Activated T-helper 1 cell treated with anti-CD3 and anti-CD28 coated beads, Interleukin-2, amount 50 U/mL, for 16 hours (primary cell): Measurements from ENCODE around the gene HDAC7.
"Not testable (repeated sequence)": the region's sequence is repeated elsewhere in the genome, so short reads cannot be mapped to it uniquely, and the experiment has no call there.

Experiments used
- DNase-seq, 2 donors: peaks; one replicate each; pipeline ENCODE4 v3.0.0-alpha.2; 2020; ENCODE audit warnings: low read depth in 1 of 2, low spot score in 1 of 2

The HDAC7 gene

GRCh38 chr12:47815447-47815846 is 4.3 kb downstream of the HDAC7 start:
- not testable (repeated sequence) for DNase-seq

DNA sequence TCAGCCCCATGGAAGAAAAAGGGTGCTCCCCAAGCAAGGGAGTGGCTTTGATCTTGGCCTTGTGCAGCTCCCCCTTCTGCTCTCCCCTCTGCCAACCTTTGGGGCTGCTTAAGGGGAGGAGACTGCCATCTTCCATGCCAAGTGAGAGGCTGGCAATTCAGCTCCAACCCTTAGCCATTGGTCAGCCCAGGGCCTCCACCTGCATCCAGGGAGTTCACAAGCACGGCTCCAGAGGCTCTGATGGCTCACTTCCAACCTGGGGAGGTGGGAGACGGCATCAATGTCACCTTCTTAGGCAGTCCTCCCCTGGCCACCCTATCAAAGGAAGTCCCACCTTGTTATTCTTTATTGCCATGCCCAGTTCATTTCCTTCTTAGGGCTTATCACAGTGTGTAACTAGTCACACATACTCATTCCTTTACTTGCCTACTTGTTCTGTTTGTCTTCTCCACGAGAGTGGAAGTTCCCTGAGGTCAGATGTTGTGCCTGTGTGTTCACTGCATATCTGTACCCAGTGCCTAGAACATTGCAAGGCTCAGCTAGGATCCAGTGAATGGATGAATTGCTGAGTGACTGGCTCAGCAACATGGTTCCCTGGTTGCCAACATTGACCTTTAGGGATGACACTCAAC is 5.0 kb downstream of the HDAC7 start:
- no peak for DNase-seq

GRCh38 chr12:47813511-47814196 is 6.0 kb downstream of the HDAC7 start:
- DNase-seq = no peak

DNA sequence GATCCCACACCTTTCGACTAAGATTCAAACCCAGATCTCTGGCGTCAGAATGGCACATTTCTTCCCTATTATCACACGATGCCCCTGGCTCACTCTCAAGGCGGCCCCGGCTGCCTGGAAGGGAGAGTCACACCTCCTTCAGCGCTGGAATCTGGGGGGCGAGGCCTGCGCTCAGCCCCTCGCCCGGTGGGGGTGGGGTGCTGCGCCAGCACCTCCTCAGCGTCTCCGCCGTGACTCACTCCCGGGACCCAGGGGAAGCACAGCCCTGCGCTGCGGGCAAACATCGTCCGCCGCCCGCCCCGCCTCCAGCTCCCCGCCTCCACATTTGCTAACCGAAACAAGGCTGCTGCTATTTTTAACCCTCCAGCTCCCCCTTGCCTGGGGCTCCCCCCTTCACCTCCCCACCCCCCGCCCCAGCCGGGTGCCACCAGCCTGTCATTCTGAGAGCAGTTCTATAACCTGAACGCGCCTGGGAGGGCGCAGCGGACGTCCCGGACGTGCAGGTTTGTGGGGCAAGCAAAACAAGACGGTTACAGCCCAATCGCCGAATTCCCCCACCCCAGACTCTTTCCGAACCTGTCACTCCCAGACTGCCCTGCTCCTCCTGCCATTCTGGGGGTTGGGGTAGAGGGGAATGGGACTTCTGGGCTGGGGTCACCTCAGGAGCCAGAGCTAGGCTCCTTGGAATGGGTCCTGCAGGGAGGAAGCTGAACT is 6.7 kb downstream of the HDAC7 start:
- DNase-seq = peak; percentile 80 to 87

DNA sequence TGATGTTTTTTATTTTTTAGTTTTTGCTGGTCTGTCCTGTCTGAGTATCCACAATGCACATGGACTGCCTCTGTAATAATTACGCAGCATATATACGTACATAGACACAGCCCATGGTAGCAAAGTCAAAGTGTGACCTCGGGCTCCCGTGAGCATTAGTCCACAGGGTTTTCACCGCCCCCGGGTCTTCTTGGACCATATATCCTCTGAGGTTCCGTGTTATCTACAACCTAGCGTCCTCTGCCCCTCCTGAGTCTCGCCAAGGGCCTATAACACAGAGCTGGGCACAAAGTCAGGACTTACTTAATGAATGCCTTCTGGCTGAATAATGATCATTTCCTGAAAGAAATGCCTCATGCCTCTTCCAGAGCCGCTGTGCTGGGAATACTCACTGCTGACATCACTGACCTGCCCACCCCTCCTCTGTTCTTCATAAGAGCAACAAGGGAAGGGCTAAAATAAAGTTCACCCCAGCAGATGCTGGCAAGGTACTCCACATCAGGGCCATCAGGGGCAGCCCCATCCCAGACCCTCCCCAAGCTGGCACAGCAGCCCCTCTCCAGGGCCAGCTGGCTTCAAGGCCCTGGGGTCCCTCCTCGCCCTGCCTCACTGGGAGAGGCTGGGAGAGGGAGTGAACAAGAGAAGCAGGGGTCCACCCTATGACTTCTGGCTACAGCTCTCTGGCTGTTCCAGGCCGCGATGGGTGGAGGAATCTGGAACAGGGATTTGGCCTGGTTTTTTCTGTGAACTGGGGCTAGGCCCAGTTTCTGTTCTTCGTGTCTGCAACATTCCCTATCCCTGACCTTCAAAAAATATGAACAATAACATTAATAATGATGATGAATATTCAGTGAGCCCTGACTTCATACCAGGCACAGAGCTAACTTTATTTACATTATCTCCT is 7.9 kb downstream of the HDAC7 start:
- DNase-seq = no peak

DNA sequence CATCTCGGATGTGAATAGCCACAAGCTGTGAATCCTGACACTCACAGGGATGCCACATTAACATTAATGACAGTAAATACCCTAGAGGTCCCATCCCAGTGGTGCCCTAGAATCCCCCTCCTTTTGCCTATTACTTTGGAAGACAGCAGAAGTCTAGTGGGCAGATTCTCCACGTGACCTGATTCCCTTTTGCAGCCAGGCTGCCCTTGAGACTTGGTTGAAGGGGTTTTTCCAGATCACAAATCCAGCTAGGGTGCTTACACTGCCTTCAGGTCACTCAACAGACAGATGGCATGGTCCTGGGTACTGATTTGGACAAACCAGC is 8.7 kb downstream of the HDAC7 start:
- DNase-seq = no peak

- DNase-seq = not testable (repeated sequence)
Measured at GRCh38 chr12:47809518-47809917, 10.2 kb downstream of the HDAC7 start.

DNA sequence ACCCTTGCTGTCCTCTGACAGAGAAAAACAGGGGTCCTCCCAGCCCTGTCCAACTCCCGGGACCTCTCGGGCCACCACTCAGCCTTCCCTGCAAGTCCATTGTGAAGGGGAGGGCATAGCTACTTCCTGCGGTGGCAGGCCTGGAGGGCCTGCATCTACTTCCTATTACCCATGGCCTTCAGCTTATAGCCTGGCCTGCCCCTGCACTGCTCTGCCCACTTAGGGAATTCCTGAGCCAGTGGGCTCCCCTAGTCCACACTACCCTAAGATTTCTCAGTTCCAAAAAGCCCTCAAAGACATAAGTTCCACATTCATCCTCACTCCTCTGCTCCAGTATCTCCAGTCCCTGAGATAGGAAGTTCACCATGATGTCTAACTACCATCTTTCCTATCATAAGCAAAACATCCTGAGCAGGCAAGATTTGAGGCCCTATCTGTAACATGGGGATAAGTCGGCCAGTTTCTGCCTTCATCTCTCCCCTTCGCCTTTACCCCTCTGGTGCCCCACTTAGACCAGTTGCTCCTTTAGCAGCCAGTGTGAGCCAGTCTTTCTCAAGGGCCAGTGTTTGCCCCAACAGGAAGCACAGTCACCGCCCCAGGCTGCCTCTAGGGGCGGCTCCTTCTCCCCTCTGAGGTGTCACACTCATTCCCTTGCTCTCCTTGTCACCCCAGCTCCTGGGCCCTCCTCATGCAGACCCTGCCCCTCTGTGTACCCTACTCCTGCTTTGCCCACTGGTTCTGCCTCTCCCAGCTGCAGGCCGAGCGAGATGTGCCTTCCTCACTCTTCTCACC is 10.9 kb downstream of the HDAC7 start:
- no peak for DNase-seq

GRCh38 chr12:47808050-47808449 is 11.7 kb downstream of the HDAC7 start:
- DNase-seq = peak; percentile 37 to 66

DNA sequence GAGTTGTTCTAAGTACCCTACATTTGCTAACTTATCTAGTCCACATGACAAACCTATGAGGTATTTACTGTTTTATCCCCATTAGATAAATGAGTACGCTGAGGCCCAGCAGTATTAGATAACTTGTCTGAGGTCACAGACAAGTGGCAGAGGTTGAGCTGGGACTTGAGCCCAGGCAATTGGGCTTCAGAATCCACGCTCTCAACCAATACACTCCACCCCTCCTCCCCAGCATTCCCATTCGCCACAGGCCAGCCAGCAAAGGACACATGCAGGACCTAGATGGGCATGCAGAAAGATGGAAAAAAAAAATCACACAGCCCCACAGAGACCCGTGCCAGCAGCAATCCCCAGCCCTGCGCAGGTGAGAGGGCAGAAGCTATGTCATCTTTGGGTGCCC is 12.4 kb downstream of the HDAC7 start:
- no peak for DNase-seq

DNA sequence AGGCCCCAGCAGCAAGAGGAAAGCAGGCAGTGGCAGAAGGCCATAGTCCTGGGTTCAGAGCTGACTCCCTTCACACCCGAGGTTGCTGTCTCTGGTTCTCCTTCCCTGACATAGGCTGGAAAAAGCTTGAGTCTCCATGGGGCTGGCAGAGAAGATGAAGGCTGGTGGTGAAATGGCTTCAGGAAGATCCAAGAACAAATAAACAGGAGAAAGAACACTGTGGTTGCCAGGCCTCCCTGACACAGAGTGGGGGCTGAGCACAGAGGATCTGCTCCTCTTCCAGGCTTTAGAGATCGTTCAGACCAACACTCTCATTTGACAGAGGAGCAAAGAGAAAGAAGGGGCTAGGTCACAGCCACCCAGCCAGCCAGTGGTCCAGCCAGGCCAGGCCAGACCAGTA is 14.3 kb downstream of the HDAC7 start:
- no peak for DNase-seq

GRCh38 chr12:47804171-47804570 is 15.5 kb downstream of the HDAC7 start:
- no peak for DNase-seq

- no peak for DNase-seq
Measured at GRCh38 chr12:47803191-47803875, 16.4 kb downstream of the HDAC7 start.

DNA sequence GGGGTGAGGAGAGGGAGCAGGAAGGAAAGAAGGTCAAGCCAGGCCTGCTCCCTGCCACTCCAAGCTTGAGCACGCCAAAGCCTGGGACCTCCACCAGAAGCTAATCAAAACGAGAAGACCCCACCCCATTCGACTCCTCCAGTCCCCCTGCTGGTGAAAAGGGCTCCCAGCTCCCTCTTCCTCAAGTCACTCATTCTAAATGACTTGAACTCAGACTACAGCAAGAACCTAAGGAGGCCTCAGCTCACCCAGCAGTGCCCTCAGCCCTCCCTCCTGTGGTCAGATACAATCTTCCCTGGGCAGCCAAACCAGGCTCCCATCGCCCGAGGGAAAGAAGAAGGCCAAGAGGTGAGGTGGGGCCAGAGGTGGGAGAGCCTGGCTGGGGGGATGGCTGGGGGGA is 17.4 kb downstream of the HDAC7 start:
- no peak for DNase-seq

GRCh38 chr12:47801904-47802246 is 17.8 kb downstream of the HDAC7 start:
- DNase-seq = no peak

DNA sequence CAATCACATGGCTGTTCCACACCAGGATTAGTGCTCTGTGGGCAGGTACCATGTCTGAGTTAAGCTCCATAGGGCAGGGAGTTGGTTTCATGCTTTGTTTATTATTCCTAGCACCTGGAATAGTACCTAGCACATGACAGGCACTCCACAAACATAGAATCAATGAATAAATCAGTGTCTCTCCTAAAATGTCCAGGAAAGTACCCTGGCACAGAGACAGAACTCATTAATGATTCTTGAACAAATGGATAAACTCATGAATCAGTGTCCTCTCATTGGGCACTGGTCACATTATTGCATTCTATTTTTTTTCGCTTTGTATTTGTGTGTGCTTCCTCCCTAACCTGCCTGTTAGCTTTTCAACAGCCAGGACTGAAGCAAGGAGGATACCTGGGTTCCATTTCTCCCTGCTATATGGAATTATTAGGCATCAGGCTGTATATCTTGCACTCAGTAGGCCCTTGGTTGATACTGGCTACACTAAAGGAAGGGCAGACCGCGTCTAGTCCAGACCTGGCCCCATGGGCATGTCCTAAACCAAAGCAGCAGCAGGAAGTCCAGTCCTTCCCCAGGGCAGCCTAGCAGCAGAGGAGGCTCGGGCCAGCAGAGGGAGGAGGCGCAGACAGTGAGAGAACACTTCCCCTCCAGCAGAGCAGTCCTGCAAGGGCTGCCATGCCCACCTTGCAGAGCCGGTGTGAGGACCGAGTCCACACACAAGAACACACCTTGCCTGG is 18.4 kb downstream of the HDAC7 start:
- DNase-seq = no peak

DNA sequence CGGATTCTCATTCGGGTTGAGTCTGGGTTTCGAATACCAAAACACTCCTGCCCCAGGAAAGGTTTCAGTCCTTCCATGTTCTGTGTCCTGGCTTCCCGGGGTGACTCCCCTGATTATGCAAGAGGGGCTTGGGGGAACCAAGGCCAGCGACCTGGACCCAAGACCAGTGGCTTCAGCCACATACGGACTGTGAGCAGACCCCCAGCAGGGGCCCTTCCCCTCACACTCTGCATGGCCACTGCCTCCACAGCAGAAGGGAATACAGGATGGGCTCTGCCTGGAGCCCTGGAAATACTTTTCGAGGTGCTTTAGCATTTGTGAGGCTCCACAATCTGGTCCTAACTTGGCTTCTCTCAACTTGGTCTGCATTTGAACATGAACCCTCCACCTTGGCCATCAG is 19.1 kb downstream of the HDAC7 start:
- no peak for DNase-seq

DNA sequence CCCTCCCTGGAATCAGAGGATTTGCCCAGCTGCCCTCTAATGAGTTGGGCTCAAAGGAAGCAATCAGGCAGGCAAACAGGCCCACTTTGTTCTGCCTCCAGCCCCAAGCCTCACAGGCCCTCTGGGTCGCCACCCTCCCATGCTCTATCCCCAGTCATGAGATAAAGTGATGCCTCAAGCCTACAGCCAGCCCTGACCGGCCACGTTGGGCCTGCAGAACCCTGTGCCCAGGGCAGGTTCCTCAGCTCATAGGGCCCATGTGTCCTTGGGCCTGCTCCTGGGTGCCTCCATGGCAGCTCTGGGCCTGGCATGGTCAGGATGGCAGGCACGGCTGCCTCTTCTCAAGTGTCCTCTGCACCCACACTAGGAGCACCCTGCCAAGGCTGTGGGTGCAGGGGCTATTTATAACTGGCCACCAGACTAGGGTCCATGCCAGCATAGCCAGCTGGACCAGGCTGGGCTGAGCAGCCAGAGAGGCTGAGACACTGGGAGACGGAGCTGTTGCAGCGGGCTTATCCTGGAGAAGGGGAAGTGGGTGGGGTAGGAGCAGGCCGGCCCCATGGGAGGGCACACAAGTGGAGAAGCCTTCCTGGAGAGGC is 20.2 kb downstream of the HDAC7 start:
- DNase-seq = no peak

- no peak for DNase-seq
Measured at GRCh38 chr12:47798382-47798948, 21.2 kb downstream of the HDAC7 start.
